ENCODE results near the gene CPLX1.

CPLX1 gene

DNA sequence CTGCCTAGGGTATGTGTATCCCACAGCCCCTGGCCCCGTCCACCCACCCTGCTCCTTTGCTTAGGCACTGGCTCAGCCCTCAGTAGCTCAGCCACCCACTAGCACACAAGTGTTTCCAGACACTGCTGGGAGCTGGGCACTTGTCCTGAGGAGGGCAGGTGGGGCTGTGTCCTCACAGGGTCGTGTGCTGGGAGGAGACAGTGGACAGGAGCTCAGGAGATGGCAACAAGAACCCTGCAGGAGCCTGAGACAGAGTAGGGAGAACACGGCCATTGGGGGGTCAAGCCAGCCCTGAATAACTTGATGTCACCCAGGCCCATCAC lies 5.5 kb upstream of the CPLX1 start:
- DNase-seq = no peak

DNA sequence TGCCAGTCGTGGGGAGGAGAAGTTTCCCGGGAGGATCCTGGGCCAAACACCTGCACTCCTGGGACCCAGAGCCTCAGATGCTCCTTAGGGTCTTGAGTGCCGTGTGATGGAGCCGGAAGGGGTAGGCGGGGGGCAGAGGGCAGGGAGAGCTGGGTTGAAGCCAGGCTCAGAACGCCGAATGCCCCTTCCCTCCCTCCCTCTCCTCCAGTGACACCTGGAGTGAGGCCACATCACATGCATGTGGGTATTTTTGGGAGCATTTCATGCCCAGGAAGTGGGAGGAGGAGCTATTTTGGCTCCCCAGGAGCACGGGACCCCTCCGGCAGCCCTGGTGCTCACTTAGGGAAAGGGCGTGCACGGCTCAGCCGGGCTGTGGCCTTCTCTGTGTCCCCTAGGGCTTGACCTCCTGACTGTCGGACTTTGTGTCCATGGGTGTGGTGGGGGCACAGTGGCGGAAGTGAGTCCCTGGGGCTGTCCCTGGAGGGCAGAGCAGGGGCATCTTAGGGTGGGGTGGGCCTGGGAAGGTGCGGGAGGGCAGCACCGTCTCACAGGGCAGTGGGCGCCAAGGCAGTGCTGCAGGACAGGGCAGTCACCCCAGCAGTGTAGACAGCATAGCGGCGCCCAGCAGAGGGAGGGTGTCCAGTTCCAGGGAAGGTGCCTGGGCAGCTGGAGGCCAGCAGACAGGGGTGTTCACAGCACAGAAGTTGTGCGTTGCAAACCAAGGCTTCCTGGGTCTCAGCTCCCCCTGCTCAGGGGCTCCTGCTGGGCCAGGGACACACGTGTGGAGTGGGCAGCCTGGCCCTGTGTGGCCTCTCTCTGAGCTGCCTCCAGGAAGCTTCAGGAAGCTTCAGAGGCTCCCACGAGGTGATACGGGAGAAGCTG lies 4.9 kb upstream of the CPLX1 start:
- no peak for DNase-seq

DNA sequence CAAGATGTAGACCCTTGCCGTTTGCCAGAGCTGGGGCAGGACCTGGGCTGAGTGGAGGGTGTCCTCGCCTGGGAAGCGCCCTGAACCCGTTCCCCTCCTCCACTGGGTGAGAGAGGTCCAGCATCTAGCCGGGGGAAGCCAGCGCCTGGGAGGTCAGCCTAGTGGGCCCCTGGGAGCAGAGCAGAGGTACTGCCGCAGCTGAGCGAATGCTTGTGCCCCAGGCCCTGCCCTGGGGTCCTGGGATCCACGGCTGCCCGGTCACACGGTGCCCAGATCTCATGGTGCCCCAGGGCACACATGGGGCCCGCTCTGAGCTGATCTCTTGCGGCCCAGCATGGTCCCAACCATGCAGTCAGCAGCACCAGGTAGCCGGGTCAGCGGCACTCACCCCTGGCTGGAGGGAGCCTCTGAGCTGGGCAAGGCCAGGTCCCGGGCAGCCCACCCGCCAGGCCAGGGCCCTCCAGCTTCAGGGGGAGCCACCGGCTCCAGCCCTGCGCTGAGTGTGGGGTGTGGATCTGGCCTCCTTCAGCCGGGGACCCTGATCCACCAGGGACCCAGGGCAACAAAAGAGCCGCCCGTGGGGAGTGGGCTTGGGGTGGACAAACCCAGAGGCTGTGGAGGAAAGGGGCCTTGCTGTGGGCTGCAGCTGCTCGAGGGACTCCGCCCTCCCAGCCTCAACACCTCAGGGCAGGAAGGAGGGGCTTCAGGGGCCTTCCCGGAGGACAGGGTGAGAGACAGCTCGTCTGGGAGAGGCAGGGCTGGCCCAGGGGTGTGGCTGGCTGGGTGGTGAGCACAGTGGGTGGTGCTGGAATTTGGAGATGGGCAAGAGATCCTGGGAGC lies 4.1 kb upstream of the CPLX1 start:
- no peak for DNase-seq

DNA sequence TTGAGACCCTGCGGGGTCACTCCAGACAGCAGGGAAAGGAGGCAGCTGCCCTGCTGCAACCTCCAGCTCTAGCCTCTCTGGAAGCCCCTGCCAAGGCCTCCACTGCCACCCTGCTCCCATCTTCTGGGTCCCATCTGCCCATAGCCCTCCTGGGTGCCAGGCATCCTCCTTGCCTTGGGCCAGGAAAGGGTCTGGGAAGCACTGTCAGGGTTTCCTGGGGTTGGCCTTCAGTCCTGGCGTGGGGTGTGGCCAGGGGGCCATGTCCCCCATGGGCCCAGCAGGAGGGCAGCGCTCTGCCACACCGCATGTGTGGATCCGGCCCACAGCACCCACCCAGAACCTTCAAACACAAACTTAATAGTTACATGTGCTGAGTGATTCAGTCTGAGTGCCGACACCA lies 3.4 kb upstream of the CPLX1 start:
- DNase-seq = no peak

DNA sequence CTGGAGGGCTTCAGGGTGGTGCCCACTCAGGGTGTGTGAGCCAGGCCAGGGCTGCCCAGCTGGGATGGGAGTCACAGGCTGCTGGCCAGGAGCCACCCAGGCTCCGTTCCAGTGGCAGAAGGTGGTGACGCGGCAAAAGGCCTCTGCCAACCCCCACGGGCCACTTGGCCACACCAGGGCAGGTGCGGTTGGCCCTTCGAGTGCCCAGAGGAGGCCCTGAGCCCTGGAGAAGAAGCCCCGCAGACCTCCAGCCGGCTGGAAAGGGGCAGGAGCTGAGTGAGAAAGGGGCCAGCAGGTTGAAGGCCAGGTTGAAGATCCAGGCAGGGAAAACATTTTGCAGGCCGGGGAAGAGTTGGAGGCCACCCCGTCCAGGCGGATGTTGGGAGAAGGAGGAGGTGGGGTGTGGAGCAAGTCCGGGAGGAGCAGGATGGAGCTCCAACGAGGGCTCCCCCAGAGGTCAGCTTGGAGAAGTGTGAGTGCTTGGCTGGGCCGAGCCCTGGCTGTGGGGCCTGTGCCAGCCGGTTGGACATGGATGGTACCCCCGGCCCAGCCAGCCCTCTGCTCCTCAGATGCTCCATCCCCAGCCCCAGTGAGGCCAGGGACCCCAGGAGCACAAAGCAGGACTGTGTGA lies 2.8 kb upstream of the CPLX1 start:
- DNase-seq = no peak

DNA sequence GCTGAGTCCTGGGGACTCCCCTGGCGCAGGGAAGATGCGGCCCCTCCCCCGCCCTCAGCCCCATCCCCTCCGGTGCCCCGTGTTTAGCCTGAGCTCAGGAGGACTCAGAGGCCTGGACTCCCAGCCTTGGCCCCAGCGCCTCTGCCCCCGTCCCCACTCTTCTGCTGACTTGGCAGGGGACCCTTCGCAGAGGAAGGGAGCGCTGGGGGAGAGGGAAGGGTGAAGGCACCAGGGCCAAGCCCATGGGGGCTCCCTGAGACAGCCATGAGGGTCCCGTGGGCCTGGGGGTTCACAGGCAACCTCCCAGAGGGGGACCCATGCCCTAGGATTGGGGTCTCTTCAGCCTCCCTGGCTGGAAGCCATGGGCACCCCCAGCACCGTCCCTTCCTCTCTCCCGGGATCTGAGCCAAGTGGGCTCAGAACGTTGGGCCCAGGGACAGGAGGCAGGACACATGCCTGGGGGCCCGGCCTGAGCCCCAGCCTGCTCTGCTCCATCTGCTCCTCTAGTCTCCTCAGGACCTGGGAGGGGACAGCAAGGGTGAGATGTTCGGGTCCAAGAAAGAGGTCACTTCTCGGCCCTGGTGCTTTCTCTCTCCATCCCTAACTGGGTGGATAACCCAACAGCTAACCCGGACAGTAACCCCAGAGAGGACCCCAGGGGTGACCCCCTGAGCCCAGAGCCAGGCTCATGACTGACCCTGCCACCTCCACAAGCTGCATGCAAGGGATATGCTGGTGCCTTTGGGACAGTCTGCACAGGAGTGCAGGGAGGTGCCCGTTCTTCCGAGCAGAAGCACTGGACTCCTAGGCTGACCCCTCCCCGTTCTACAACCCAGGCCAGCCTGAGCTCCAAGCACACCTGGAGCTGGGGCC lies 1.5 kb upstream of the CPLX1 start:
- DNase-seq = no peak

DNA sequence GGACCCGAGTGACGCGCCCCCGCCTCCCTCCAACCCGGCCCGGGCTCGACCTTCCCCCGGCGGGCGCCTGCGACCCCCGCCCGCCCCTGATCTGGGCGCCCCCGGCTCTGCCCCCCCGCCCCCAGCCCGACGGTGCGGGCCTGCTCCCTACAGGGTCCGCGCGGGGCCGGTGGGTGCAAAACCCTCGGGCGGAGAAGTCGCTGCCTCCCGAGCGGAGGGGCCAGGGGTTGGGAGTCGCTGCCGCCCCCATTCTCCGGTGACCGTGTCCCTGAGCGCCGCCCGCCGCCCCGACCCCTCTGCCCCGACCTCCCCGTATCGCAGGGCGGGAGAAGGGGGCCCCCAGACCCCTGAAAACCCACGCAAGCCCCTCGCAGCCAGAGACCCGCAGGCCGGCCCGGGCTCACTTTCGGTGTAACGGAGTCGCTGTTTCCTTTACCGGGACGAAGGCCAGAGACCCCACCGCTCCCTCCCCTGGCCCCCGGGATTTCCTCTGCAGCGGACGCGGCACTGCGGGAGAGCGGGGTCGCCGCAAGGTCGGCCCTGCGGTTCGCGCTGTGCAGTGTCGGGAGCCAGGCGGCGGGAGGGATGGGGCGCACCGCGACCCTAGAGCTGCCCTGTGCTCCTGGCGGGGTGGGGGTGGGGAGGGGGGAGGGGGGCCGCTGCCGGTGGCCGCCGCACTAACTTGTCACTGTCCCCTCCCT lies 729 bp upstream of the CPLX1 start:
- DNase-seq = no peak

DNA sequence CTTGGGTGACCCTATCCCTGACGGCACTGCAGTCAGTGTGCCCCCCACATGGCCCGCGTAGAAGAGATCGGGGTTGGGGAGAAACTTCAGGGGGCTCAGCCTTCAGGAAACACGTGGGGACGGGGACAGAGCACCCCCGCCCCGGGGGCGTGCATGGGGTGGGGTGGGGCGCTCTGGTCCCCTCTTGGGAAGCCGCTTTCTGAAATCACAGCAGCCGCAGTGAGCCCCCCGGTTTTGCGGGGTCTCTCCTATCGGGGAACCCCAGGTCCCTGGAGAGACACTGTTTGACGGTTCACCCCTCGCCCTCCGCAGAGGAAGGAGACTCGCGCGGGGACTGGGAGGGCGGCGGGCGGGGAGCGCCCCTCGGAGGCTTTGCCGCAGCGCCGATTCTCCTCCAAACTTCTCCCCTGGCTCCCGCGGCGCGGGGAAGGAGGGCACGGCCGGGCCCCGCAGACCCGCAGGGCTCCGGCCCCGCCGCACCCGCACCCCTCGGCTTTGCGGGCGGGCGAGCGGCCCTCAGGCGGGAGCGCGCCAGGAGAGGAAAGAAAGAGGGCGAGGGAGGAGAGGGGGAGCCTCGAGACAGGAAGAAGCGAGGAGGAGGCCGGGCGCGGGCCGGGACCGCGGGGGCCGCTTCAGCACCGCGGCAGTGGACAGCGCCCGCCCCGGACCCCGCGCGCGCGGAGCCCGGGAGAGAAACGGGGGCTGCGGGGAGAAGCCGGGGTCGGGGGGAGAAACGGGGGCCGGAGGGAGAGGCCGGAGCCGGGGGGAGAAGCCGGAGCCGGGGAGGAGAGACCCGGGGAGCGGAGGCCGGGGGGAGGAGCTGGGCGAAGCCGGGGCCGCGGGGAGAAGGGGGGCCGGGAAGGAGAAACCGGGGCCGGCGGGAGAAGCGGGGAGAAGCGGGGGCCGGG lies 612 bp downstream of the CPLX1 start:
- DNase-seq = no peak

DNA sequence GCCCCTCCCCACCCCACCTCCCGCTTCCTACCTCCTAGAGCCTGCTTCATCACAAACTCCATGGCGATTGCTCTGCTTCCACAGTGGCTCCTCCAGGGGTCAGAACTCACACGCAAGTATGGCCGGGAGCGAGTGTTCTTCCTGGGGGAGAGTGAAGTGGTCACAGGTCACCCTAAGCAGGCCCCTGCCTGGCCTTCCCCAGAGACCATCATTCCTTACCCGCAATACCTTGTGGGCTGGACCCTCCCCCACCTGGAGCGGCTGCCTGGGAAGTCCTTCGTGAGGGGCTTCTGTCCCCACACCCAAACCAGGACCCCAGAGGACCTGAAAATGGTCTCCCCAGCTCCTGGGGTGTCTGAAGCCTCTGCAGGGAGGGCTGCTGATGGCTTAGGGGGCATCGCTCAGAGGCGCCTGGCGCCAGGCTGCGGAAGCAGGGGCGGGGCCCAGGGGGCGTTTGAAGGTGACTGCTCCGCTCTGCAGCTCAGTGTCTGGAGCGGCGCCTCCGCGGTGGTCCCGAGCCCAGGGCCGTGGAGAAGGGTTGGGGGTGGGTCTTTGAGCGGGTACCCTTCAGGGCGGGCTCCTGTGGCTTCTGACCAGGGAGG lies 1.4 kb downstream of the CPLX1 start:
- DNase-seq = no peak

DNA sequence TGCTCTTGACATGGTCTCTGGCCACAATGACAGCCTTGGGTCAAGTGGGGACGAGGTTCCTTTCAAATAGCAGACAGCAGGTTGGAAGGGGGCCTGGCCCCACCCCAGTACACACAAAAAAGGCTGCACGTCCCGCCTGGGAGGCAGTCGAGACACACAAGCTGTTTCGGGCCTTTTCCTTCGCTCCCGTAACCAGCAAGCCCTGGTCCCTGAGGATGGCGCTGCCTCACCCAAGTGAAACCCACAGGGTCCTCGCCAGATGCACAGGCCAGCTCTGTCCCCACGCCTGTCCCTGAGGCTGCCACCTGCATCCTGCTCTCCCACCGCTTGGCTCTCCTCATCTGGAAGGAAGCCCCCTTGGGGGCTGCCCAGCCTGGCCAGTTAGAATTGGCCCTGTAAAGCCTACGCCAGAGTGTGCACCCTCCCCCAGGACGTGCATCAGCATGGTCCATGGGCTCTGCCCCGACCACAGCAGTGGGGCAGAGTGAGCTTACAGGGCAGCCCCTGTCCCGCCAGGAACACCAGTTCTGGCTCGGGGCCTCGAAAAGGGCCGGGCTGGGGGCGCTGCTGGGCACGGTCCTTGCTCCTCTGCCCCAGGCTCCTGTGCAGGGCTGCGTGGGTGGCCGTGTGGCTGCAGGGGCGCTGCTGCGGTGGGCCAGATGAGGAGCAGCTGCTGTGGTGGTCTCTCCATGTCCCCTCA lies 2.0 kb downstream of the CPLX1 start:
- no peak for DNase-seq

DNA sequence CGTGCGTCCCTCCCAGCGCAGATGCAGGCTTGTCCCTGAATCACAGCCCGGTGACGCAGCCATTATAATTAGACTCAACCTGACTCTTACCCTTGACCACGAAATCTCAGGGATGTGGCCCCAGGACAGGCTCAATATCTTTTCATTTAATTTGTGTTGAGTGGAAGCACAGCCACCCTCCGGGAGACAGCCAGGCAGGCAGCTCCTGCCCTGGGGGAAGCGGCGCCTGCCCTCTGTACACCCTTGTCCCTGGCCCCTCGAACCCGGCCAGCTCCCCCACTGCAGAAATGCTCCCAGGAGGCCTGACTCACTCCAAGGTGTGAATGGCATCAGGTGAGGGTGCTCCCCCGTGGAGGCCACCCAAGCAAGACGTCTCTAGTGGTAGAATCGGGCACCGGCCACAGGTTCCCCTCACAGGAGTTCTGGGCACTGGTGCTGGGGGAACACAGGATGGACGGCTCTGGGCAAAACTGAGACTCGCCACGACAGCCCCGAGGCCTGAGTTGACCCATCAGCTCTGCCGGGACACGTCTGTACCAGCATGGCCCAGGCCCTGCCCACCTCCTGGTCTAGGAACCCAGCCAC lies 2.7 kb downstream of the CPLX1 start:
- DNase-seq = no peak

DNA sequence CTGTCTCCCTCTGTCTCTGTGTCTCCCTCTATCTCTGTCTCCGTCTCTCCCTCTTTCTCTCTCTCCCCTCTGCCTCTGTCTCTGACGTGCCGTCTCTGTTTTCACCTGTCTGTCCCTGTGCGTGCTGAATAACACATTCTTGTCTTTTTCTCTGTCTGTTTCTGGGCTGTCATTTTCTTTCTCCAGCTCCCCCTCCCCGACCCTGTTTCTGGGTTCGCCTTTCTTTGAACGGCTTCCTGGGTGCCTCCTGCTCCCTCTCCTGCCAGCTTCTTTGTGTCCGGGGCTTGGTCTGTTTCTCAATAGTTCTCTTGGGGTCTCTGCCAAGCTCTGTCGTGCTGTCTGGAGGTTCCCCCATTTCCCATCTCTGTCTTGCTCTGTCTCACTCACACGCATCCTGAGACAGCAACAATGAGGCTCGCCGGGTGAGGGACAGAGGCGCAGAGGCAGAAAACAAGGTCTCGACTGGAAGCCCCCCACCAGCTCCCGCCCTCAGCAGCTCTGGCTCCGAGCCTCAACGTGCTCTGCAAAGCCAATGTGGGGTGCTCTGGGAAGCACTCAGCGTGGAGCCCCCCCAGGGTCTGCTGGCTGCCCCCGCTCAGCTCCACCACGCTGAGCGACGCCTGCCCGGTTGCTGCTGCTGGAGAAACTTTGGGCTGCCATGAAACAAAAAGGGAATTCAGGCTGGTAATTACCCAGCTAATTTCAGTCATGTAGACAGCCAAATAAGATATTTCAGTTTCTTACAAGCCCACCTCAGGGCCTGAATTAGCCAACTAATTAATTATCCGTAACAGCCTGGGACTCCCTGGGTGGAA lies 3.4 kb downstream of the CPLX1 start:
- DNase-seq = no peak

DNA sequence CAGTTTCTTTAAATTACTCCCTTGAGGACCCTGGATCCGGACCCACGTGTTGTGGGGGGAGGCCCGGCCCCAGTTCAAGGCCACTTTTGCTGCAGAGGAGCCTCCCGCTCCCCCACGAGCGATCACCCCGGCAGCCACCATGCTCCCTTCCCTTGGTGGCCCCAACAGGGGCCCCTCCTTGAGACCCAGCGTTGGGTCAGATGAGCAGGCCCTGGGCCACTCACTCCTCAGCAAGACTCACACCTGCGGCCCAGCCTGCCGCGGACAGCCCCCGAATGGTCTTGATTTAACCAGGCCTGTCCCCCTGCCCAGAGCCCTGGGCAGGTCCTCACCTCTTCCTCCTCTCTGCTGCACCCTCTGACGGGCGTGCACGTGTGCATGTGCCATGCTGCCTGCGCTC lies 4.3 kb downstream of the CPLX1 start:
- DNase-seq = no peak

DNA sequence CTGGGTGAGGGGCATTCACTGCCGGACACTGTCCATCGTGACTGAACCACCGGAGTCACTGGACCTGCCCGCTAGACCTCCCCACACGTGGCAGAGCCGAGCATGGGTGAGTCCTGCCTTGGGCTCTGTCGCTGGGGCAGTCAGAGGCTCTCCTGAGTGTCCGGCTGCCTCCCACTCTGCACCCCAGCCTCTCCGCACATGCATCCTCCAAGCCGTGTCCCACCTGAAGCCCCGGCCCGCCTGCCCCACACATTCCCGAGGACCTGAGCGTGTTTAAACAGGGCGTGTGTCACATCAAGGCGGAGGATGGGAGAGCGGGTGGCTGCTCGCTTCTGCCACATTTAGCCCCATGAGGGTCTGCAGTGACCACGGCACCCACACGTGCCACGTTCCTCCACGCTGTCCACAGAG lies 4.7 kb downstream of the CPLX1 start:
- no peak for DNase-seq

DNA sequence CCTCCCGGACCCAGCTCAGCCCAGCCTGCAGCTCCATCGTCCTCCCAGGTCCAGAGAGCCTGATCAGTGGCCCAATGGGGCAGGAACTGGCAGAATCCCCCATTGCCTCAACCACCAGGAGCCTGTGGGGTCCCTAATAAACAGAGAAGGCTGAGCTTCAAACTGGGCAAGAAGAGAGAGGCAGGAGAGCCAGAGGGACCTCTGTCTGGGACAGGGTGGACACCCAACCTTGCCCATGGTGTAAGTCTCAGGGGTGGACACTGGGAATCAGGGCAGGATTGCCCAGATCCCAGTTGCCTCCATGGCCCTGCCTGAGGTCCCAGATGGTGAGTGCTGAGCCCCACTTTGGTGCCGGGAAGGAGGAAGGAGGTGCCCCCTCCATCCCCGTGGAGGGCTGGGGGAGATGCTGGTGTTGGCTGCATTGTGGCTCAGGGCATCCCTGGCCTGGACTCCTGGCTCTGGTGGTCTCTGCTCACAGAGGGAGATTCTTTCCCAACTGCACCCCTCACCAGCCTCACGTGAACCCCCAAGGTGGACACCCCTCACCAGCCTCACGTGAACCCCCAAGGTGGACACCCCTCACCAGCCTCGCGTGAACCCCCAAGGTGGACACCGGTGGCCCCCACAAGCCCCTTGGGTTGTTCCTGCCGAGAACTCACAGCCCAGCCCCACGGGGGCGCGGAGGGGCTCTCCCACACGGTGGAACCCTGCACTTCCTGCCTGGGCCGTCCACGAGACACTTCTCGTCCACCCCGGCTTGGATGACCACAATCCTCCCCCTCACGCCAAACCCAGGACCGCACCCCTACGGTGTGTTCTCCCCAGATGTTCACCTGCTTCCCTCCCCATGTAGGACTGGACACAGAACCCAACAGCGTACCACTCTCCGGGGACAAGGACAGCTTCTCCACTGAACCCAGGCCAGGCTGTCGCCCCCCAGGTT lies 5.4 kb downstream of the CPLX1 start:
- no peak for DNase-seq

DNA sequence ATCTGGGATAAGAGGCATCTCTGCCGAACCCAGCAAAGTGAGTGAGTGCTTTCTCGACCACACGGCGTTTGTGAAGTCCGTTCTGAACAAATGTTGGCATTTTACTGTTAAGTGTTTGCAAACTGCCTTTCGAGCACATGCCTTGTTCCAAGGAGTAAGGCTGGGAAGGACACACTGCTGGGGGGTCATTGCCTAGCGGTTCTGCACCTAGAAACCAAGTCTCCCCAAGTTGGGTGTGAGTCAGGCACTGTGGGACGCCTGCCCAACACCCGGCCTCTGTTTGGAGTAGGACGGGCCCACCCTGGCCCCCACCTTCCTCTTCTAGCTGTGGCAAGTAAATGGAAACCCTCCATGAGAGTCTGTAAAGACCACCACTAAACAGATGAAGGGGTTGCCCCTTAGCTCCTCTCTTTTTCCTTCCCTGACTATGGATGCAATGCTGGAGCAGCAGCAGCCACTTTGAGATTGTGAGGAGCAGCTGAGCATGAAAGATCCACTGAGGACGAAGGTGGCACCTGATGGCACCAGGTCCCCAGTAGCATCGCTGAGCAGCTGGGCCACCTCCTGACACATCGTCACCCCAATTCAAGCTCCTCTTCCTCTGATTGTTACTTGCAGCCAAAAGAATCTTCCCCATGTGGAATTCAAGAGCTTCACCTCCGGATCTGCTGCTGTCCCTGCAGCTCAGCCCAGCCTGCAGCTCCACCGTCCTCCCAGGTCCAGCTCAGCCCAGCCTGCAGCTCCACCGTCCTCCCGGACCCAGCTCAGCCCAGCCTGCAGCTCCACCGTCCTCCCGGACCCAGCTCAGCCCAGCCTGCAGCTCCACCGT lies 6.3 kb downstream of the CPLX1 start:
- DNase-seq = no peak

All from stimulated activated naive CD4-positive, alpha-beta T cell treated with Interleukin-2 at 50 U/mL for 16 hours (primary cell).